PC-9 (cell line): ENCODE results near the gene SLC26A6.

Experiments used
- CTCF ChIP-seq: fragments of 200-600 bp; sonication (generic); conservative IDR thresholded peaks from 2 replicates; pipeline ENCODE4 v1.6.1; 2017; ENCODE audit warnings: mixed run types, antibody characterized with exemption, mild to moderate bottlenecking, moderate library complexity
- EZH2 ChIP-seq: fragments of 200-600 bp; sonication (generic); IDR thresholded peaks from 2 replicates; pipeline ENCODE4 v1.8.0; 2017; ENCODE audit warnings: antibody characterized with exemption, low read depth

GRCh38 chr3:48655063-48655462 lies 19.8 kb upstream of the SLC26A6 start:
- TF ChIP-seq CTCF (no peak), EZH2 (no peak)
